Activated T-cell treated with anti-CD3 and anti-CD28 coated beads for 1 hour (primary cell): ENCODE results near the gene PTPRM.

Experiments used
- DNase-seq: peaks from one replicate; pipeline ENCODE4 v3.0.0-alpha.2; 2020; ENCODE audit warnings: low read depth

The PTPRM gene

GRCh38 chr18:7629416-7629815 is 62.3 kb downstream of the PTPRM start:
- DNase-seq, result no peak

GRCh38 chr18:7630731-7631442 is 63.8 kb downstream of the PTPRM start:
- DNase-seq, result no peak

GRCh38 chr18:7632152-7633098 is 65.3 kb downstream of the PTPRM start:
- no peak for DNase-seq

- no peak for DNase-seq
Measured at GRCh38 chr18:7633171-7633570, 66.1 kb downstream of the PTPRM start.

GRCh38 chr18:7635948-7636347 is 68.8 kb downstream of the PTPRM start:
- DNase-seq, result no peak

GRCh38 chr18:7637269-7637668 is 70.2 kb downstream of the PTPRM start:
- no peak for DNase-seq

GRCh38 chr18:7638321-7638720 is 71.2 kb downstream of the PTPRM start:
- no peak for DNase-seq

- no peak for DNase-seq
Measured at GRCh38 chr18:7641813-7642212, 74.7 kb downstream of the PTPRM start.

- no peak for DNase-seq
Measured at GRCh38 chr18:7642331-7642890, 75.3 kb downstream of the PTPRM start.

- DNase-seq, result no peak
Measured at GRCh38 chr18:7645756-7646155, 78.6 kb downstream of the PTPRM start.

- DNase-seq, result no peak
Measured at GRCh38 chr18:7646174-7646886, 79.2 kb downstream of the PTPRM start.

GRCh38 chr18:7647500-7647899 is 80.4 kb downstream of the PTPRM start:
- no peak for DNase-seq

GRCh38 chr18:7657050-7657449 is 89.9 kb downstream of the PTPRM start:
- DNase-seq, result no peak

- no peak for DNase-seq
Measured at GRCh38 chr18:7657937-7658336, 90.8 kb downstream of the PTPRM start.

- no peak for DNase-seq
Measured at GRCh38 chr18:7658701-7659100, 91.6 kb downstream of the PTPRM start.

- DNase-seq, result no peak
Measured at GRCh38 chr18:7661207-7661606, 94.1 kb downstream of the PTPRM start.

GRCh38 chr18:7662866-7663265 is 95.8 kb downstream of the PTPRM start:
- no peak for DNase-seq

- no peak for DNase-seq
Measured at GRCh38 chr18:7663366-7664312, 96.5 kb downstream of the PTPRM start.

GRCh38 chr18:7666195-7666776 is 99.2 kb downstream of the PTPRM start:
- DNase-seq, result no peak

- no peak for DNase-seq
Measured at GRCh38 chr18:7668392-7668791, 101.3 kb downstream of the PTPRM start.

GRCh38 chr18:7669361-7669760 is 102.2 kb downstream of the PTPRM start:
- no peak for DNase-seq
